HG03095 (cell line): ENCODE data around the gene NDOR1.

Experiments
- ATAC-seq: cut with Tn5 transposase; IDR thresholded peaks from one replicate; pipeline ENCODE4 v1.9.1; 2021; ENCODE audit warnings: moderate library complexity; ENCODE audit not compliant: unreplicated experiment

The NDOR1 gene

GRCh38 chr9:137219757-137220316 is 14.3 kb downstream of the NDOR1 start:
- ATAC-seq: no peak

DNA sequence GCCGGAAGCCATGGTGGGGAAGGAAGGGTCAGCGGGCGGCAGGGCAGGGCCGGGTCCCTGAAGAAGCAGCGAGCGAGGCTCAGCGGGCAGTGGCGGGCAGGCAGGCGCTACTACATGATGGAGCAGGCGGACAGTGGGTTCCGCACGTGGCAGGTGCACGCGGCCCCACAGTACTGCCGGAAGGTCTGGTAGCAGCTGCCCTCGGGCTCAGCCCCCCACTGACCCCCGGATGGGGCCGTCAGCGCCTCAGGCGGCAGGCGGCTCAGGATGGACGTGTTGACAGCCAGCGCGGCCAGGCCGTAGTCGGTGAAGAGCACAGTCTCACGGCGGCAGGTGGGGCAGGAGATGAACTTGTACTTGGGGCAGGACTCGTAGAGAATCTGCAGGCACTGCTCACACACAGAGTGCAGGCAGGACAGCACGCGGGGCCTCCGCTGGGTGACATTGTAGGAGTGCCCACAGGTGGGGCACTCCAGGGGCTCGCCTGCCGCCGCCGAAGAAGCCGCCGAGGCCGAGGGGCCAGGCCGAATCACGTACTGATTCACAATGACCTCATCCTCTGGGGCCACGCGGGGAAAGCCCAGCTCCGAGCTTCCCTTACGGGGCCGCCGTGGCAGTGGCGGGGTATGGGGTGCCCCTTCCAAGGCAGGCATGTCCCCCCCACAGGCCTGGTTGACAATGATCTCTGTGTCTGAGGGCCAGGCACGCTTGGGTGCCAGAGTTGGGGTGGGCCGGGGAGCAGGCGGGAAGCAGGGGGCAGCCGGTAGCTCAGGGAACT is 15.0 kb downstream of the NDOR1 start:
- no peak for ATAC-seq

GRCh38 chr9:137221095-137221505 is 15.6 kb downstream of the NDOR1 start:
- no peak for ATAC-seq

DNA sequence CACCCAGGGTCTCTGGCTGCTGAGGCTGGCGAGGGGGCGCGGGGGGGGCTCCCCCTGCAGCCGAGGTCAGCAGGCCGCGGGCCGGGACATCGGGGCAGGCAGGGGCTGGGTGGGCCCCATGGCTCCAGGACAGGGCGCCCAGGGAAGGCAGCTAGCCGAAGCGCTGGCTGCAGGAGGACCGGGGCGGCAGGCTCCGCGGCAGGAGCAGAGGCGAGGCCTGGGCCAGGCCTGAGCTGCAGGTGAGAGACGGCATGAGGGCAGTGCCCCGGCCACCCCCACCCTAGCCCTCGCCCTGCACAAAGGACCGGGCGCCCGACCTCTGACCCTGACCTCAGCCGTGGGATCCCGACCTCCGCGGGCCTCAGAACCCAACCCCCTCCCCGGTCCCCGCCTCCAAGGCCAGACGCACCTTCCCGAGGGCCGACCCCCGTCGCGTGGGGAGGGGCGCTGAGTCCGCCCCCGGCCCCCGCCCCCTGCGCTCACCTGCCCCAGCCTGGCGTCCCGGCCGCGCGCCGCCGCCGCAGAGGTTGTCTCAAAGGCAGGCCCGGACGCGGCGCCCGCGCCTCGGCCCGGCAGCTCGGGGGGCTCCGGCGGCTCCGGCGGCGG is 16.1 kb downstream of the NDOR1 start:
- ATAC-seq: no peak

- no peak for ATAC-seq
Measured at GRCh38 chr9:137222190-137223077, 16.9 kb downstream of the NDOR1 start, which contains the start of gene RNF208. Gene RNF208, minus strand, starts transcription at chr9:137222240. Its CDS starts 1,028 bp downstream, at chr9:137221212.

DNA sequence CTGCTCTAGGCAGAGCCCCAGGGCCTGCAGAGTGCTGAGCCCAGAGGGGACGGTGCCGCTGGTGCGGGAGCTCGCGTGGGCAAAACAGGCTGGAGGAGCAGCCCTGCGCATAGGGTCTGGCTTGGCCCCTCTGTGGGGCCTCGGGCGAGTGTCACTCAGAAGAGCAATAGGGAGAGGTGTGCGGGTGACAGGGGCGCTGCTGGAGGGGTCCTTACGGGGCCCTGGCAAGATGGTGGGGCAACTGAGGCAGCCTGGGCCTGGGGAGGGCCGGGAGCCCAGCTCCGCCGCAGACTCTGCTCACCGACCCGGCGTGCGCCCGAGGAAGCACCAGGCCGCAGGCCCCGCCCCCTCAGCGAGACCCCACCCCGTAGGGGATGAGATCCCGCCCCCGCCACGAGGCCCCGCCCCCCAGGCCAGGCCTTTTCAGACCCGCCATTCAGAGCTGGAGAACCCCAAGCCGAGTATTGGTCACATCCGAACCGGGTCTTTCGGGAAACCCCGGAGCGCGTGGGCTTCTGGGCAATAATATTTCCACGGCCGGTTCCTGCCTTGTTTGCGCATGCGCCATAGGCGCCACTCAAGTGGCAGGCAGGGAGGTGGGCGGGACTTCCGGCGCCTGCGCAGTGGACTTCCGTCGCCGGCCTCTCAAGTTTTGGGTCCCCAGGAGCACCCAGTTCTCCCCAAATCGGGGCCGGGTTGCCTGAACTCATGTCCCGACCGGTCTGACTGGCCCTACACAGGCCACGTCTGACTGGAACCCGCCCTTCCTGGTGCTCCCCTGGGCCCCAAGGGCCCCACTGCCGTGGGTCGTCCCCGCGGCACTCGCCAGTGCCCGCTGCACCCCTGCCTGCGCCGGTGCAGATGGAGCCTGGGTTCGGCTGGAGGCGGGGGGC is 17.8 kb downstream of the NDOR1 start:
- ATAC-seq: peak; percentile 59

GRCh38 chr9:137224830-137225694 is 19.6 kb downstream of the NDOR1 start, which contains the start of gene CYSRT1:
Gene CYSRT1, plus strand, starts transcription at chr9:137225174. Its CDS starts 448 bp downstream, at chr9:137225622.
- no peak for ATAC-seq

DNA sequence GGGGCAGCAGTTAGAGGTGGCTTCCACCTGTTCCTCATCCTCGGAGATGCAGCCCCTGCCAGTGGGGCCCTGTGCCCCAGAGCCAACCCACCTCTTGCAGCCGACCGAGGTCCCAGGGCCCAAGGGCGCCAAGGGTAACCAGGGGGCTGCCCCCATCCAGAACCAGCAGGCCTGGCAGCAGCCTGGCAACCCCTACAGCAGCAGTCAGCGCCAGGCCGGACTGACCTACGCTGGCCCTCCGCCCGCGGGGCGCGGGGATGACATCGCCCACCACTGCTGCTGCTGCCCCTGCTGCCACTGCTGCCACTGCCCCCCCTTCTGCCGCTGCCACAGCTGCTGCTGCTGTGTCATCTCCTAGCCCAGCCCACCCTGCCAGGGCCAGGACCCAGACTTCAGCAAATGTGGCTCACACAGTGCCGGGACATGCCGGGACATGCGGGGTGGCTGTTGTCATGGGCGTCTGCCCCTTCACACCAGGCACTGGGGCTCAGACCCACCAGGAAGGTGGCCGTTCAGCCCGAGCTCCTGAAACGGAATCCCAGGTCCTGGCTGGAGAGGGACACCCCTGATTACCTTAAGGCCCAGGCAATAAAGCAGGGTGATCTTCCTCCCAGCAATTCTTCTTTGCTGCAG is 20.3 kb downstream of the NDOR1 start:
- ATAC-seq: no peak

GRCh38 chr9:137226338-137227053 is 21.0 kb downstream of the NDOR1 start:
- ATAC-seq: no peak

- no peak for ATAC-seq
Measured at GRCh38 chr9:137227054-137227852, 21.8 kb downstream of the NDOR1 start, which contains the start of gene RNF224. Gene RNF224, plus strand, starts transcription at chr9:137227502. Its CDS starts 834 bp downstream, at chr9:137228336.

- ATAC-seq: no peak
Measured at GRCh38 chr9:137227853-137228505, 22.5 kb downstream of the NDOR1 start.

DNA sequence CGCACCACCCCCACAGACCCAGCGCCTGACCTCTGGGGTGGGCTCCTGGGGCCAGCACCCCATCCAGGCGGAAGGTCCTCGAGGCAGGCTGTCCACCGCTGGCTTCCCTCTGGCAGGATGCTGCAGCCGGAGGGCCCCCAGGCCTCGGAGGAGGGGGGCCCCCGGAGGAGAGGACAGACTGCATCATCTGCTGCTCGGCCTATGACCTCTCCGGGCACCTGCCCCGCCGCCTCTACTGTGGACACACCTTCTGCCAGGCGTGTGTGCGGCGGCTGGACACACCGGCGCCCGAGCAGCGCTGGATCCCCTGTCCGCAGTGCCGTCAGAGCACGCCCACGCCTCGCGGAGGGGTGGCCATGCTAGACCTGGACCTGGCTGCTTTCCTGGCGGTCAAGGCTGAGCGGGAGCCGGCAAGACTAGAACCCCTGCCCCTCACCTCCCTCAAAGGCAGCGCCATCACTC is 23.0 kb downstream of the NDOR1 start:
- no peak for ATAC-seq

DNA sequence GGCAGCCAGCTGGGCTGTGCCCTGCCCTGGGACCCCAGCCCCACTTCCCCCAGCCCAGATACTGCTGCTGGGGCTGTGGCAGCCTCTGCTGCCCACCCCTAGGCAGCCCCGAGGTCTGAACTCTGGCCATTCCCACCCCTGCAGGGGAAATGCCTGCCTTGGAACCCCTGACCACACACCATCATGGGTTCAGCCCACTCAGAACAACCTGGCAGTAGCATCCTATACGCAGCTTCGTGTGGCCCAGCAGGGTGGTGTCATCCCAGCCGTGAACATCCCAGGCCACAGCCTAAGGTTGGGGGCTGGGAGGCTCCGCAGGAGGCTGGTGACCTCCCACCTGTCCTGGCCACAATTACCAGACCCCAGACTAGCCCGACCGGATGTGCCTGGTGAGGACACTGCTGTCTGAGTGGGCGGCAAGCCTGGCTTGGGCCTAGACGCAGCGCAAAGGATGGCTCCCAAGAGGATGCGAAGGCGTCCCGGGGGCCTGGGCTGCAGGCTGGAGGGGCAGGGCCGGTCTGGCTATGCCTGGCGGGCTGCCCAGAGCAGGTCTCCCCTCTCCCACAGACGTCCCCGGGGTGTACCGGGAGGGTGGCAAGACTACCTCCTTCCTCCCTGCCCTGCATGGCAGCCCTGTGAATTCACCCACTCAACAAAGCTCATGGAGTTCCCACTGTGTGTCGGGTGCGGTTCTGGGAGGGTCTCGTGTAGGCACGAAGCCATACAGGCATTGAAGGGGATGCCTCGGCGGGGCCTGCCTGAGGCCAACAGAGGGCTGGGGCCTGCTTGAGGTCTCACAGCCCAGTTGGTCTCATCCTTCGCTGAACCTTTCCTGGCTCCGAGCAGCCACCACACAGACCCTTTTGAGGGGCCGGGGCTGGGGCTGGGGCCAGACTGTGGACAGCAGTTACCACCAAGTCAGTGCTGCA is 23.7 kb downstream of the NDOR1 start:
- ATAC-seq: no peak

DNA sequence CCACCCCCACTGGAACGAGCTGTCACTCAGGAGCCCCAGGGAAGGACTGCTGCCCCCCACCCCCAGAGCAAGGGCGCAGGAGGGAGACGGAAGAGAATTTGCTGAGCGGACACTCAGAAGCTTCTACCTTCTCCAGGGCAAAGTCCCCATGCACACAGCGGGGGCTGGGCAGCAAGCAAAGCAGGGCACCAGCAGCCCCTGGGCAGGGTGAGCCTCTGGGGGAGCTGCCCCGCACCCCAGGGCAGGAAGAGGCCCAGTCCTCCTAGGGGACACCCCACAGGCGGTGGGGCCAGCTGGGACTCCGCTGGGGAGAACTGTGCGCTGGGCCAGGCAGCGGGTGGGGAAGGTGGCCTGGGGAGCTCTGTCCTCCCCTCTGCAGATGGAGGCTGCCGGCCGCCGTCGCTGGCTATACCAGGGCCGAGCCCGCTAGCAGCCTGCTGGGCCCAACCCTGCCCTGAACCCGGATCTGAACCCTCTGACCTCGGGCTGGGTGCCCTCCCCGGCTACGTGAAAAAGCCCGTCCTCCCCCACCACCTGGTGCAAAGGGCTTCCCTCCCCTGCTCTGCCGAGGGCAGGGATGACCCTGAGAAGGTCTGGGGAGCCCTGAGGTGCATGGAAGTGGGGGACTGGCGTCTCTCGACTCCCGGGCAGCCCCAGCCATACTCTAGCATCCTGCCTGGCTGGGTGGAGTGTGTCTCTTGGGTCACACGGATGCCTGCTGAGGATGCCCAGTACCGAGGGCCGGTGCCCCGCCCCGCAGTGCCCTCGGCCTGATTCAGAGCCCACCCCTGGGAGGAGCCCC is 24.6 kb downstream of the NDOR1 start:
- ATAC-seq: no peak
